ENCODE data around the gene NELFA. TPM values are rescaled to one million over a fixed set of nuclear protein-coding genes. Genes with fewer than 3 reads are reported as not detected.

The NELFA gene
- total and polyA plus RNA-seq, 10 of the 15 experiments (the other 5 are each of a cell fraction or from before 2014, with no cell fraction given), result 0.39 to 38.6 (median 16.7) TPM

DNA sequence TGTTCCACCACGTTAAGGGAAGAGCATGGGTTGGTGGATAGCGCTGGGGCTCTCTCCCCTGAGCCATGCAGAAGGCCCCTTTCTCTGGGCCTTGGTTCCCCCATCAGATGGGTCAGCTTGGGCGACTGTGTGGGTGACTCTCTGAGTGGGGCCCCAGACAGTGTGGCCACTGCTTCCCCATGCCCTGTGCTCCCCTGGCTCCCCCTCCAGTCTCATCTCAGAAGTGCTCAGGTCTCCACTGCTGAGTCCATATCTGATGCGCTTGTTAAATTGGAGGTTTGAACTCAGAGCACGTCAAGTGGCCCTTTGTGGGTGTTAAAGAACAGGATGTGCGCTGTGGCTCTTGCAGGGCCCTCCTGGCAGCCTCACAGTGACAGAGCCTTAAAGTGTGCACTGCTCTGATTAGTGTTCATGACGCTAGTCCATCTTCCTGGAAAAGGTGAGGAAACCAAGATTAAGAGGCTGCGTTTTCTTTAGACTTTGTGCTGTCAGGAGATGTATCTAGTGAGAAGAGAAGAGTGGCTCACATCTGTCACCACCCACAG, 59.8 kb downstream of the NELFA start (continued):
- TF ChIP-seq, protein P1, sequence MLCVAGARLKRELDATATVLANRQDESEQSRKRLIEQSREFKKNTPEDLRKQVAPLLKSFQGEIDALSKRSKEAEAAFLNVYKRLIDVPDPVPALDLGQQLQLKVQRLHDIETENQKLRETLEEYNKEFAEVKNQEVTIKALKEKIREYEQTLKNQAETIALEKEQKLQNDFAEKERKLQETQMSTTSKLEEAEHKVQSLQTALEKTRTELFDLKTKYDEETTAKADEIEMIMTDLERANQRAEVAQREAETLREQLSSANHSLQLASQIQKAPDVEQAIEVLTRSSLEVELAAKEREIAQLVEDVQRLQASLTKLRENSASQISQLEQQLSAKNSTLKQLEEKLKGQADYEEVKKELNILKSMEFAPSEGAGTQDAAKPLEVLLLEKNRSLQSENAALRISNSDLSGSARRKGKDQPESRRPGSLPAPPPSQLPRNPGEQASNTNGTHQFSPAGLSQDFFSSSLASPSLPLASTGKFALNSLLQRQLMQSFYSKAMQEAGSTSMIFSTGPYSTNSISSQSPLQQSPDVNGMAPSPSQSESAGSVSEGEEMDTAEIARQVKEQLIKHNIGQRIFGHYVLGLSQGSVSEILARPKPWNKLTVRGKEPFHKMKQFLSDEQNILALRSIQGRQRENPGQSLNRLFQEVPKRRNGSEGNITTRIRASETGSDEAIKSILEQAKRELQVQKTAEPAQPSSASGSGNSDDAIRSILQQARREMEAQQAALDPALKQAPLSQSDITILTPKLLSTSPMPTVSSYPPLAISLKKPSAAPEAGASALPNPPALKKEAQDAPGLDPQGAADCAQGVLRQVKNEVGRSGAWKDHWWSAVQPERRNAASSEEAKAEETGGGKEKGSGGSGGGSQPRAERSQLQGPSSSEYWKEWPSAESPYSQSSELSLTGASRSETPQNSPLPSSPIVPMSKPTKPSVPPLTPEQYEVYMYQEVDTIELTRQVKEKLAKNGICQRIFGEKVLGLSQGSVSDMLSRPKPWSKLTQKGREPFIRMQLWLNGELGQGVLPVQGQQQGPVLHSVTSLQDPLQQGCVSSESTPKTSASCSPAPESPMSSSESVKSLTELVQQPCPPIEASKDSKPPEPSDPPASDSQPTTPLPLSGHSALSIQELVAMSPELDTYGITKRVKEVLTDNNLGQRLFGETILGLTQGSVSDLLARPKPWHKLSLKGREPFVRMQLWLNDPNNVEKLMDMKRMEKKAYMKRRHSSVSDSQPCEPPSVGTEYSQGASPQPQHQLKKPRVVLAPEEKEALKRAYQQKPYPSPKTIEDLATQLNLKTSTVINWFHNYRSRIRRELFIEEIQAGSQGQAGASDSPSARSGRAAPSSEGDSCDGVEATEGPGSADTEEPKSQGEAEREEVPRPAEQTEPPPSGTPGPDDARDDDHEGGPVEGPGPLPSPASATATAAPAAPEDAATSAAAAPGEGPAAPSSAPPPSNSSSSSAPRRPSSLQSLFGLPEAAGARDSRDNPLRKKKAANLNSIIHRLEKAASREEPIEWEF (IDR thresholded peaks at IDR 0.05; ENCODE audit: insufficient replicate concordance, low read depth, low read length), result no peak
- TF ChIP-seq EP300 (IDR thresholded peaks at IDR 0.05; ENCODE audit: borderline replicate concordance in 1 of 2, control insufficient read depth in 1 of 2, low read depth in 2 of 2, low read length in 2 of 2) (no peak), RB1 (IDR thresholded peaks at IDR 0.05; ENCODE audit: borderline replicate concordance) (no peak)

DNA sequence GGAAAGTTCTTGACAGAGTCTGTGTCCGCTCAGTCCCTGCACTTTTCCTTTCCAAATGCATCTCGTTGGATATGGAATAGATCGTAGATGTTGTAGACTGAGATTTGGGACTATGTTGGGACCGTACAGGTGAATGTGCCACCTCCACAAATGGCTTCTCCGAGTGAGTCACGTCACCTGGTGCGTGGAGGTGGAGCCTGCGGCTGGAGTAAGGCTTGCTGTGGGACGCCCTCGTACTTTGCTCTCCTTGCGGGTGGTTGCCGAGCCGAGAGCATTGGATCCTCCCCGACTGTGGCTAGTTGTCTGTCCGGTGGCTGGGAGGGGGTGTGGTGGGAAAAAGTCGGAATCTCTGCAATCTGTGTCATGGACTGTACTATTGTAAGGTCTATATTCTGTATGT, 60.5 kb downstream of the NELFA start:
- SMC1A ChIA-PET (ENCODE audit: uncharacterized antibody, unreplicated experiment), result no interaction called here
- WGBS (ENCODE audit: insufficient coverage, insufficient replicate concordance, low lambda C conversion rate, missing lambda C conversion rate), result 98% methylated on average over 16 of the region's 16 CpGs

More for the DNA sequence above, 60.5 kb downstream of the NELFA start:
- H3K79me2 ChIP-seq (ENCODE audit: control insufficient read depth, insufficient read depth, low read length), result no peaks in the 10 kb centered on the region
- DNase-seq (ENCODE audit: low read depth, low spot score), result no peak
- ChIA-PET CTCF (no interaction called here), RAD21 (ENCODE audit: unreplicated experiment) (no interaction called here), POLR2A (no interaction called here)
- H3K4me3 ChIP-seq, result no peak overlapping the region
- no TSS peak for BruUV-seq (replicated peaks)
- peaks cover 29 to 31% of the 10 kb centered on the region in 2 experiments for H3K36me3 ChIP-seq (ENCODE audit: control insufficient read depth in 2 of 2, insufficient read depth in 2 of 2, low read length in 1 of 2)
- H2AFZ ChIP-seq (ENCODE audit: control insufficient read depth, low read depth, low read length), result no peak overlapping the region
- H4K20me1 ChIP-seq (ENCODE audit: control insufficient read depth, insufficient read depth), result no peaks in the 10 kb centered on the region
- no peak overlapping the region for H3K27ac ChIP-seq (ENCODE audit: control insufficient read depth, insufficient read depth)
- H3K9me3 ChIP-seq (replicated peaks; ENCODE audit: control insufficient read depth, insufficient read depth, low read length), result no peaks in the 10 kb centered on the region
- in situ Hi-C loops (cut with MboI) (no loop called here), intact Hi-C loops (cut with micrococcal nuclease; ENCODE audit: unreplicated experiment) (no loop called here)
- FAIRE-seq, result no peak
- no peaks in the 10 kb centered on the region for H3K27me3 ChIP-seq (replicated peaks in 1 of 2; ENCODE audit: control insufficient read depth in 2 of 2, insufficient read depth in 2 of 2, low read length in 1 of 2)
- H3K4me1 ChIP-seq (ENCODE audit: control insufficient read depth, insufficient read depth, low read length), result no peaks in the 10 kb centered on the region
- no peak for ATAC-seq
- no peak overlapping the region for H3K9ac ChIP-seq (ENCODE audit: control insufficient read depth, insufficient read depth, low read length)
- TF ChIP-seq TBL1XR1 (IDR thresholded peaks at IDR 0.05; ENCODE audit: low read depth, low read length) (no peak), CBX5 (IDR thresholded peaks at IDR 0.05; ENCODE audit: low read depth) (no peak), LARP7 (IDR thresholded peaks at IDR 0.05) (no peak)
- H3K4me2 ChIP-seq (ENCODE audit: control insufficient read depth, insufficient read depth), result no peak overlapping the region

All from GM12878 (cell line).